Skin of body (tissue), 2 donors: ENCODE data around the gene M1AP. TPM values are rescaled to one million over a fixed set of nuclear protein-coding genes. Genes with fewer than 3 reads are reported as not detected.
A peak's percentile ranks its signal among the peaks of the same experiment; 100 is the strongest.

Source experiments
- DNase-seq: peaks from one replicate; lab custom pipeline; 2025; lab: John Stamatoyannopoulos, UW
- total RNA-seq: library from RNA; depleted of rRNA; stranded (reverse); fragments of >200 nt; gene quantifications from one replicate; pipeline ENCODE4 v1.2.3, GENCODE V29; 2014

The M1AP gene
- 0.99 TPM for total RNA-seq

- no peak for DNase-seq
Observed at GRCh38 chr2:74648009-74648443, at the start of gene M1AP. Gene M1AP, minus strand, starts transcription at chr2:74648330. Its CDS starts 8,055 bp downstream, at chr2:74640275.

- DNase-seq, result no peak
Observed at GRCh38 chr2:74696829-74697228, 48.7 kb upstream of the M1AP start.

- no peak for DNase-seq
Observed at GRCh38 chr2:74695663-74696062, 47.5 kb upstream of the M1AP start.

- DNase-seq, result no peak
Observed at GRCh38 chr2:74694281-74694680, 46.2 kb upstream of the M1AP start.

DNA sequence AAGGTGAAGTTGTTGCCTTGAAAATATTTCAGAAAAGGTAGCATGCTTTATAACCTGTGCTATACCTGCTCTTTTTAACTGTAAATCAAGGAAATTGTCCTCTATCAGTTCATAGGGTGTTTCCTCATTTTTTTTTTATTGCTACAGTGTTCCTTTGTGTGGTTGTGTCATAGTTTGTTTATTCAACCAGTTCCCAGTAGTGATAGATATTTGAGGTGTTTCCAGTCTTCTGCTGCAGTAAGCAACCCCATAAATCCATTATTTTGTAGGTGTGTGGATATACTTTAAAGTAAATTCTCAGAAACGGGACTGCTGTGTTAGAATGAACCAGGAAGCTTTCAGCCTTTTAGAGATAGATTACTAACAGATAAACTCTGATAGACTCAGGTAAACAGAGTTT is 45.5 kb upstream of the M1AP start:
- no peak for DNase-seq

DNA sequence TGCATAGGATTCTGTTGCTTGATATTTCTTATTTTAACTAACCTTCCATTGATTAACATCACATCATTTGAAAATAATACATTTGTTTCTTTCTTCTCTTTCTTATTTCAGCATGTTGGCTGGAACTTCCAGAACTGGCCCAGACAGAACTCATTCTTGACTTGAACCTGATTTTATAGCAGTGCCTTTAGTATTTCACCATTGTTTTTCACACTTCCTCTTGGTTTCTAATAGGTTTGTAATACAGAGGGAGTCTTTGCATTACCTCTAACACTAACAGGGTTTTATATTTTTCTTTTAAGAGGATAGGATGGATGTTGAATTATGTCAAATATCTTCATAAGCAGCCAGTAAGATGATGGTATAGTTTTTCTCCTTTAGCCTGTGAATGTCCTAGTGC is 45.1 kb upstream of the M1AP start:
- no peak for DNase-seq

- DNase-seq, result no peak
Observed at GRCh38 chr2:74691929-74692328, 43.8 kb upstream of the M1AP start.

DNA sequence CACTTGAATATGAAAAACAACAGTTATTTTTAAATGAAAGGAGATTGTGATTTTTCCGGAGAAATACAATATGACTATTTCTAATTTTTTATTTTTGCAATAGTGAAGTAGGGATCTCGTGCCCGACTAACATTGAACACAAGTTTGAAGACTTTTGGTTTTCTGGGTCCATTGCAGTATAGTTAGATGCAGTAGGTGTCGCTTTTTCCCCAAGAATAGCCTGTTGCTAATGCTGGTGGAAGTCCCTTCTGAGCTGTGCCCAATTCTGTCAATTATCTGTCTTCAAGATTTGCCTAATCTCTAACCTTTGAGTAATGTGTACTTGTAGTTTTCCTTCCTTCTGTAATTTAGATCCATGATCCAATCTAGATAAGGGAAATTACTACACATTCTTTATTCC is 42.4 kb upstream of the M1AP start:
- peak; percentile 42 for DNase-seq

GRCh38 chr2:74689671-74690070 is 41.5 kb upstream of the M1AP start:
- DNase-seq, result no peak

- no peak for DNase-seq
Observed at GRCh38 chr2:74688881-74689280, 40.8 kb upstream of the M1AP start.

DNA sequence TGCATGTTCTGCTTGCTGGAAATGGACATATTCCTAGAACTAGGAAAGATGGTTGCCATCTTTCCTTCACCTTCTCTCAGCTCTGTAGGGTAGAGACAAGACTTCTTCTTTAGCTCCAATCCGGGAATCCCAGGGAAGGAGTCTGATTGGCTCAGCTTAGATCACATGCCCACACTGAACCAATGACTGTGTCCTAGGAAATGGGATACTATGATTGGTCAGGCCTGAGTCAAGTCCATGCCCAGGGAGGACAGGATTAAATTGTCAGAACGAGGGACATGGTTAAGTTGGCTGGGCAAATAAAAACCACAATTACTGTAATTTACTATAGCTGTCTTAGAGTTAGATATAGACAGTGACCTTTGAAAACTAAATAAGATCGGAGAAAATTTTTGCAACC is 37.3 kb upstream of the M1AP start:
- no peak for DNase-seq

- no peak for DNase-seq
Observed at GRCh38 chr2:74682501-74682900, 34.4 kb upstream of the M1AP start.

GRCh38 chr2:74679615-74680014 is 31.5 kb upstream of the M1AP start:
- no peak for DNase-seq

GRCh38 chr2:74676331-74676730 is 28.2 kb upstream of the M1AP start:
- DNase-seq, result no peak

- DNase-seq, result no peak
Observed at GRCh38 chr2:74675090-74675489, 27.0 kb upstream of the M1AP start.

DNA sequence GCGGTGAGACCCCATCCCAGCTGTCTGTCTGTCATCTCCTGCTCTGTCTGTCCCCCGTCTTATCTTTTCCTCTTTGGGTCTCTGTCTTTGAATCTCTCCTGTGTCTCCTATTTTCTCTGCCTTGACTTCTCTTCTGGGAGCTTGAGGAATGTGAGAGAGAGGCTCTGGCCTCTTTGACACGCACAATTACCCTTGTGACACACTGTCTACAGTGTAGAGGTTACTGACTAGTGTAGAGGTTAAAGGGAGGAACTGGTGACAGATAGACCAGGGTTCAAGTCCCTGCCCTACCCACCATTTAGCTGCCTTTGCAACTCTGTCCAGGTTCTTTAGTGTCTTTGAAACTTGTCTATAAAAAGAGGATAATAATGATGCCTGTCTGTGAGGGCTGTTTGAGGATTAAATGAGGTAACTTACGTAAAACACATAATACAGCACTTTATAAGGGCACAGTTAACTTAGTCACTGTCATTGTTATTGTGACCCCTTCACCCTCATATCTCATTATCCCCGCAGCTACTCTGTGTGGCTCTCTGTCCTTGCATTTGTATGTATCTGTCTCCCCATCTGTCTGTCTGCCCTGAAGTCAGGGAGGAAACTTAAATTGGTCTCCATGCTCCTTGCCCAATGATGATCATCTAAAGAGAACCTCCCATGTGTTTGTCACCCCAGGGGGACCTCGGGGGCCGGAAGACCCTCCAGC is 25.8 kb upstream of the M1AP start:
- no peak for DNase-seq

DNA sequence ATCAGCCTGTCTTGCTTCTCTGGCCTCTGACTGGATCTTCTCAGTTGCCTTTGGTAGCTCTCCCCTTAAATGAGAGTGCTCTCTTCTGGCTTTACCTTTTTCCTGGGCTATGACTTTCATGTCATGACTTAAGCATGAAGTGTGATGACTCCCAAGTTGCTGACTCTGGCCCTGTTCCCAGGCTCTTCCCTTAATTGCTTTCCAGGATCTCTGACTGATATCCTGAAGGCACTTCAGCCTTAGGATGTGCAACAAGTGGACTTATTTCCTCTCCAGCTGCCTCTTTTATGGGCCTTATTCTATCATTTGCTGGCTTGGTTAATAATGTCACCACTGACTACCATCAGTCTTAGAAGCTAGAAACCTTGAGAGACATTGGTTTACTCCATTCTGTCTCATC is 23.3 kb upstream of the M1AP start:
- DNase-seq, result no peak

GRCh38 chr2:74670263-74670662 is 22.1 kb upstream of the M1AP start:
- DNase-seq, result no peak

DNA sequence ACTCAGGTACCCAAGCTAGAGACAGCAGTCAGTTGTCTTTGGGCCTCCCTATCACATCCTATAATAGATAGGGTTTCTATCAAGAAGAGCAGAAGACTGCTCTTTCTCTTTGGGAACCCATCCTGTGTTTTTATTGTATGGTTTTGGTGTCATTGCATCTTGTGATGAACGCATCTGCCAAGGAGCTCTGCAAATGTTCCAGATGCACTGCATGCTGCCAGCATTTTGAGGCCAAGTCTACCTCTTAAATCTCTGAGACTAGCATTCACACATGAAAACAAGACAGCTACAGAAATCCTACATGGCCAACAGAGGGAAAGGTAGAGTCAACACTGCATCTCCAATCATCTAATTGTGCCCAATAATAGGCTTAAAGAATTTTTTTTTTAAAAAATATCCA is 20.0 kb upstream of the M1AP start:
- DNase-seq, result no peak

GRCh38 chr2:74659462-74659861 is 11.3 kb upstream of the M1AP start:
- DNase-seq, result no peak

- no peak for DNase-seq
Observed at GRCh38 chr2:74658516-74658915, 10.4 kb upstream of the M1AP start.

DNA sequence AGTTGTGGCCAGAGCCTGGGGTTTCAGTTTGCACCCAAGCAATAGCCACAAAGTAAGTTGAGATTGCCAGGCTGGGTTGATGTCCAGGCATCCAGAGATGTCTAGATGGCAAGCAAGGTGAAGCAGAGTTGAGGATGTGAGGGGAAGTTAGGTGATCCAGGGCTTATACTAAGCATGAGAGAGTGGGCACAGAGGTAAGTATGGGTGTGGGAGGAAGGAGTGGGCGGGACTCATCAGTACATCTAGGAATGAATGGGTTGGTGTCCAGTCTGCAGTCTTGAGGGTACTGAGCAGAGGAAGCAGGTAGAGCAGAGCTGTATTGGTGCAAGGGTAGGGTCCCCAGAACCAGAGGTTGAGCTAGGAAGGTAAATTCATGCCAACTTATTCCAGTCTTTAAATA is 7.4 kb upstream of the M1AP start:
- no peak for DNase-seq

DNA sequence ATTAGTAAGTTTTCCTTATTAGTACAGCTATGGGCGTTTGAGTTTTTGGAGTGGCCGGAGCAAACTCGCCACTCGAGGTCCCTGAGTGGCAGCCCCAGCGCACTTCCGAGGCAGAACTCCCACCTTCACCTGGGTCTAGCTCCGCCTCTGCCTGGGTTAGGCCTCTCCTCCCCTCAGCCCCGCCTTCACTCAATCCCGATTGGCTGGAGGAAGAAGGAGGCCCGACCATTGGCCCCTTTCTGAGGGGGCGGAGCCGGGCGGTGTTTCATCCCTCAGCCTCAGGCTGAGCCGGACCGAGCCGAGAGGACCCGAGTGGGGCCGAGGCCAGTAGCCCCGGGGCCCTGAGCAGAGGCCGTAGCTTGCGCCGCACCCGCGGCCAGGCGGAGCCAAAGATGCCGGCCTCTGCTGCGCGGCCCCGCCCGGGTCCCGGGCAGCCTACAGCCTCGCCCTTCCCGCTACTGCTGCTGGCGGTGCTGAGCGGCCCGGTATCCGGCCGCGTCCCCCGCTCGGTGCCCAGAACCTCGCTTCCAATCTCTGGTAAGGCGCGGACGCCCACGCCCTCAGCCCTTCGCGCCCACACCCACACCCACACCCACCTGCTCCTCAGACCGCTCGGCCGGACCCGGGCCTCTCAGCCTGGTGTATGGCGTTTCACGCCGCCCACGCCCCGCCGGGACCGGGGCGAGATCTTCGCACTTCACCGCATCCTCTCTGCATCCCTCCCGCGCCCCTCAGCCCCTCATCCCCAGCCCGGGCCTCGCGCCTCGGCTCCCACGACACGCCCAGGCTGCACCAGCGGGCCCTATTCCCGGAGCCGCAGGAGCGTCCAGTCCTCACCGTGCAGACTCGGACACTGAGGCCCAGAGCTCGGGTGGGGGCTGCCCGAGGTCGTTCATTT is 6.1 kb upstream of the M1AP start, which contains the start of gene SEMA4F:
Gene SEMA4F, plus strand, starts transcription at position 263 of the 898 bp plus-strand sequence. Its CDS starts 130 bp downstream, at position 393.
- peak; percentile 80 for DNase-seq
